Karpas-422 (cell line): ENCODE measurements around the gene MED22. TPM values are rescaled to one million over a fixed set of nuclear protein-coding genes. Genes with fewer than 3 reads are reported as not detected.
"Not testable (repeated sequence)": the region's sequence is repeated elsewhere in the genome, so short reads cannot be mapped to it uniquely, and the experiment has no call there.

Experiments used
- DNase-seq: peaks from one replicate; pipeline ENCODE4 v3.0.0-alpha.2; 2015
- H2AFZ ChIP-seq: fragments of 200-600 bp; sonication (generic); 2 replicates; pipeline ENCODE4 v1.6.1; 2014; ENCODE audit warnings: antibody characterized with exemption, low read length, mixed read lengths
- H3K27ac ChIP-seq: fragments of 200-600 bp; sonication (generic); 2 replicates; pipeline ENCODE4 v1.5.1; 2014; ENCODE audit warnings: mild to moderate bottlenecking, low read length, moderate library complexity
- H3K27me3 ChIP-seq: fragments of 200-600 bp; sonication (generic); 2 replicates; pipeline ENCODE4 v1.6.1; 2014; ENCODE audit warnings: low read length, mixed read lengths
- H3K36me3 ChIP-seq: fragments of 200-600 bp; sonication (generic); 2 replicates; pipeline ENCODE4 v1.6.1; 2014; ENCODE audit warnings: low read length, mixed read lengths; ENCODE audit not compliant: insufficient read depth
- H3K4me1 ChIP-seq: fragments of 200-600 bp; sonication (generic); 2 replicates; pipeline ENCODE4 v1.6.1; 2014; ENCODE audit warnings: mild to moderate bottlenecking, low read length, mixed read lengths
- H3K4me2 ChIP-seq: fragments of 200-600 bp; sonication (generic); 2 replicates; pipeline ENCODE4 v1.6.1; 2014; ENCODE audit warnings: low read length, low read depth, mild to moderate bottlenecking; ENCODE audit not compliant: poor library complexity, severe bottlenecking
- H3K4me3 ChIP-seq: fragments of 200-600 bp; sonication (generic); 2 replicates; pipeline ENCODE4 v1.5.1; 2014; ENCODE audit warnings: mild to moderate bottlenecking, antibody characterized with exemption, low read length, mixed read lengths
- H3K79me2 ChIP-seq: fragments of 200-600 bp; sonication (generic); 2 replicates; pipeline ENCODE4 v1.6.1; 2014; ENCODE audit warnings: mild to moderate bottlenecking, low read length, mixed read lengths
- H3K9ac ChIP-seq: fragments of 200-600 bp; sonication (generic); 2 replicates; pipeline ENCODE4 v1.6.0; 2014; ENCODE audit warnings: low read length
- H3K9me2 ChIP-seq: fragments of 200-600 bp; sonication (generic), shearing (Covaris generic); replicated peaks from 2 replicates; pipeline ENCODE4 v1.6.0; 2014; ENCODE audit warnings: mild to moderate bottlenecking, low read length, moderate library complexity; ENCODE audit not compliant: insufficient read depth
- H3K9me3 ChIP-seq: fragments of 300-700, 200-600 bp; sonication (generic); 2 replicates; pipeline ENCODE4 v1.6.1; 2014; ENCODE audit warnings: low read length, mixed read lengths
- H4K20me1 ChIP-seq: fragments of 200-600 bp; sonication (generic); 2 replicates; pipeline ENCODE4 v1.6.1; 2014; ENCODE audit warnings: mild to moderate bottlenecking, antibody characterized with exemption, low read length, low read depth; ENCODE audit not compliant: insufficient read depth
- total RNA-seq: library from RNA; depleted of rRNA; stranded (reverse); fragments of >200 nt; shearing (Covaris generic); gene quantifications from 2 replicates; pipeline ENCODE4 v1.2.3, GENCODE V29; 2014; ENCODE audit warnings: low replicate concordance

Gene MED22
- total RNA-seq, 1 experiment from 2014 or later: 13.6 TPM

DNA sequence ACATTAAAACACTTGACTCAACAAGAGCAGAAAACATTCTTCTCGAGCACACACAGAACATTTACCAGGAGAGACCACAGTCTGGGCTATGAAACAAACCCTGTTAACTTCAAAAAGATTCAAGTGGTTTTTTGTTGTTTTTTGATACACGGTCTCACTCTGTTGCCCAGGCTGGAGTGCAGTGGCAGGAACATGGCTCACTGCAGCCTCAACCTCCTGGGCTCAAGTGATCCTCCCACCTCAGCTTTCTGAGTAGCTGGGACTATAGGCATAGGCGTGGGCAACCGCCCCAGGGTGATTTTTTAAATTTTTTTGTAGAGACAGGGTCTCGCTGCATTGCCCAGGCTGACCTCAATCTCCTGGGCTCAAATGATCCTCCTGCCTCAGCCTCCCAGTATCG lies 20.9 kb downstream of the MED22 start:
- H3K9ac ChIP-seq, H3K27me3 ChIP-seq, H3K79me2 ChIP-seq, H3K27ac ChIP-seq, H3K4me1 ChIP-seq, H3K4me3 ChIP-seq, DNase-seq, H3K9me3 ChIP-seq, H3K4me2 ChIP-seq, H3K36me3 ChIP-seq, H2AFZ ChIP-seq, H3K9me2 ChIP-seq: not testable (repeated sequence)
- H4K20me1 ChIP-seq: peaks cover 10% of the 10 kb centered on the region

DNA sequence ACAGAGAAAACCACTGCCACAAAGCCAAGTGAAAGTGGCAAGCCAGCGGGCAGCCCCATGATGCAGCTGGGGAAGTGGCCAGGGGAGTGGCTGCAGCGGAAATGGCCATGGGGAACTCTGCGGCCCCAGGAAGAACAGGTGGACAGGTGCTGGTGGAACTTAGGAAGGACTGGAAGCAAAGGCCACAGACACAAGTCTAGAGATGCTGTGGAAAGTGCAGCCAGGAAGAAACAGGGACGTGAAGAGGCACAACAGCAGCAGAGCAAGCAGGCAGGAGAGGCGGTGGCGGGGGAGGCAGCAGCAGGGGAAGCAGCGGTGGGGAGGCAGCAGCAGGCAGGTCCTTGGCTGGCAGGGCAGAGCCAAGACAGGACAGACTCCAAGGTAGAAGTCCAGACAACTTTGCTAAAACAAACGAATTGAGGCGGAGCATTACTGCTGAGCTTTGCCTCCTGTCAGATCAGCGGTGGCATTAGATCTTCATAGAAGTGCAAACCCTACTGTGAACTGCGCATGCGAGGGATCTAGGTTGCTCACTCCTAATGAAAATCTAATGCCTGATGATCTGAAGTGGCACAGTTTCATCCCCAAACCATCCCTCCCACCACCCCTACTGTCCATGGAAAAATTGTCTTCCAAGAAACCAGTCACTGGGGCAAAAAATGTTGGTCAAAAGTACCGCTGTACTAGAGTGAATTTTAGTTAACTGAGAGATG lies 23.8 kb downstream of the MED22 start:
- Histone ChIP-seq H3K9me2 (no peaks in the 10 kb centered on the region), H3K27ac (no peak overlapping the region), H4K20me1 (0 out of 2 replicates have a peak, but pooled peaks cover 4% of the 10 kb centered on the region), H3K9me3 (no peaks in the 10 kb centered on the region), H3K4me3 (no peak overlapping the region), H3K36me3 (no peaks in the 10 kb centered on the region), H3K27me3 (no peaks in the 10 kb centered on the region), H3K79me2 (no peaks in the 10 kb centered on the region), H3K4me1 (no peaks in the 10 kb centered on the region), H2AFZ (no peak overlapping the region), H3K4me2 (no peak overlapping the region), H3K9ac (no peak overlapping the region)
- no peak for DNase-seq

DNA sequence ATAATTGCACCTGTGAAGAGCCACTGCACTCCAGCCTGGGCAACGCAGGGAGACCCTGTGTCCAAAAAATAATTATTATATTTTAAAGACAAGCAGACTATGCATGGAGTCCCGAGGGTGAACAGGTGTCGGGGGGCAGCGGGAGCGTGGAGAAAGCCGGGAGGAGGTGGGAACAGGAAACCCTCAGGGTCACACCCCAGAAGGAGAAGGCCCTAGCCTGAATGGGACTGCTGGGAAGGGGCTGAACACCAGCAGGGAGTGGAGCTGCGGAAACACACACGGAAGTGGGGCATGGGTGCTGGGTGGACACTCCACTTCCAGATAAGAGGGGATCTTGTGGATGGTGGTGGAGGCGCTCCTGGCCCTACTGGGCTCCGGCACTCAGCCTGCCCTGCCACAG lies 24.7 kb downstream of the MED22 start:
- Histone ChIP-seq H3K79me2 (no peaks in the 10 kb centered on the region), H3K9ac (no peak overlapping the region), H3K9me3 (no peaks in the 10 kb centered on the region), H3K36me3 (no peaks in the 10 kb centered on the region), H3K4me1 (no peaks in the 10 kb centered on the region), H3K27ac (no peak overlapping the region), H3K9me2 (no peaks in the 10 kb centered on the region), H4K20me1 (no peaks in the 10 kb centered on the region), H3K4me2 (no peak overlapping the region), H3K27me3 (no peaks in the 10 kb centered on the region), H2AFZ (no peak overlapping the region), H3K4me3 (no peak overlapping the region)
- DNase-seq: no peak

DNA sequence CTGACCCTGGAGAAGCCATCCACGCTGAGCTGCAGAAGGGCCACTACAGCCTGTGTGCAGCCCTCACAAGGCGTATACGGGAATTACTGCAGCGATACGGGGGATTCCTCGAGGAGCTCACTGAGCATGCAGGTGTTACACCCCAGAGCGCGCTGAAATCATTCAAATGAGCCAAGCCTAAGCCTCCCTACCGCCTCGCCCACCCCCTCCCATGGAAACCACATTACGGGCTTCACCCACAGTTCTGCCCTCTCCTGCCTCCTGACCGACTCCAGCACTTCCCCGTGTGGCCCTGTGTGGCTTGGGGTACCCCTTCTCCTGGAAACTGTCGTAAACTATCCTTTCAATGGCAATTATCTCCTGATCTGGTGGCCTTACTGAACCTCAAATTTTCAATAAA lies 25.2 kb downstream of the MED22 start:
- Histone ChIP-seq H2AFZ (no peak overlapping the region), H3K36me3 (no peaks in the 10 kb centered on the region), H3K79me2 (no peaks in the 10 kb centered on the region), H3K4me2 (no peak overlapping the region), H3K9me3 (no peaks in the 10 kb centered on the region), H3K4me1 (no peaks in the 10 kb centered on the region), H3K9me2 (no peaks in the 10 kb centered on the region), H3K27me3 (no peaks in the 10 kb centered on the region), H3K27ac (no peak overlapping the region), H4K20me1 (no peaks in the 10 kb centered on the region), H3K9ac (no peak overlapping the region), H3K4me3 (no peak overlapping the region)
- no peak for DNase-seq

DNA sequence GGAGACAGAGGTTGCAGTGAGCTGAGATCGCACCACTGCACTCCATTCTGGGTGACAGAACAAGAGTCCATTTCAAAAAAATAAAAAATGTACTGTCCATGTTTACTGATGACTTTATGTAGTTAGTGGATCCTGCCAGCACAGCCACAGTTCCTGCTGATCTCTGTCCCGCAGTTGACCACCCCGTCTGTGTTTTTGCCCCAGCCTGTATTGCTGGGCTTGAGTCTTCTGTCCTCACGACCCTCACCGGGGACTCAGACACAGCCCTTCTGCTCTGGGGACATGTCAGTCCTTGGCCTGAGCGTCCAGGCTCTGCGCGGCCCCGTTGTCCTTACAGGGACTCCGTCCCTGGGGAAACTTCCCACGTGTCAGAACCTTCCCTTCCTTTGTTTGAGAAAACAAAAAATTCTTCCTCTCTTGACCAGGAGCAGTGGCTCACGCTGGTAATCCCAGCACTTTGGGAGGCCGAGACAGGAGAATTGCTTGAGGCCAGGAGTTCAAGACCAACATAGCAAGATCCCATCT lies 26.5 kb downstream of the MED22 start:
- no peaks in the 10 kb centered on the region for H3K9me2 ChIP-seq
- H3K27me3 ChIP-seq: no peaks in the 10 kb centered on the region
- H3K4me1 ChIP-seq: no peaks in the 10 kb centered on the region
- no peak overlapping the region for H3K4me3 ChIP-seq
- DNase-seq: no peak
- H3K36me3 ChIP-seq: no peaks in the 10 kb centered on the region
- no peaks in the 10 kb centered on the region for H3K9me3 ChIP-seq
- H4K20me1 ChIP-seq: no peaks in the 10 kb centered on the region
- H3K27ac ChIP-seq: no peak overlapping the region
- H3K79me2 ChIP-seq: no peaks in the 10 kb centered on the region
- H3K4me2 ChIP-seq: no peak overlapping the region
- no peak overlapping the region for H3K9ac ChIP-seq
- H2AFZ ChIP-seq: no peak overlapping the region

DNA sequence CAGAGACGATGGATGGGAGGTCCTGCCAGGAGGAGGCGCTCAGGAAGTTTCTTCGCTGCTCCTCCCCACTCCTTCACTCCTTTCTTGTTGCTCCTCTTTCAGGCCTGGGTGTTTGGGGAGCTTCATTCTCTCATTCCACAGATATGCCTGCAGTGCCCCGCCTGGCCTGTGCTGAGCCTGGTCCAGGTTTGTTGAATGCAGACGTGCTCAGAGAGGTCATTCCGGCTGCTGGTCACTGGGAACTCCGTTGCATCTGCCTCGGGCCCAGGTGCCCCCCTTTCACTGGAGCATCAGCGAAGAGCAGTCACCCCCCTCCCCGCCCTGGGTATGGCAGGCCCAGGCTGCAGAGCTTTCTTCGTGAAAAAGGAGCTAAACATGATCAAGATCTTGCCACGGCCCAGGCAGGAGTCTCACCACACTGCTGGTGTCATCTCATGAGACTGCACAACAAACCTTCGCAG lies 27.5 kb downstream of the MED22 start:
- H3K4me2 ChIP-seq: no peak overlapping the region
- no peak for DNase-seq

DNA sequence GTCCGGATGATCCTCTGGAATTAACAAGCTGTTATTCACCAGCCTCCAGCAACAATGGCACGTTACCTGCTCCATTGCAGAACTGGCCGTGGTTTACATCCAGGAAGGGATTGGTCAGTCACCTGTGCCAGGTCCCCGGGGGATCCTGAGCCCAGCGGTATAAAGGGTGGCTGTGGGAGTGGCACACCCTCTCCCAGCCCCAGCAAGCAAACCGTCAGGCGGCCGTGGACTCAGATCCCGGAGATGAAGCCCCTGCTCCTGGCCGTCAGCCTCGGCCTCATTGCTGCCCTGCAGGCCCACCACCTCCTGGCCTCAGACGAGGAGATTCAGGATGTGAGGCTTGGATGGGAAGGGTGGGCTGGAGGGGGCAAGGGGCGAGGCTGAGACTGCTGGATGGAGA lies 30.4 kb downstream of the MED22 start:
- not testable (repeated sequence) for H3K27me3 ChIP-seq, H2AFZ ChIP-seq, H4K20me1 ChIP-seq, H3K4me3 ChIP-seq, H3K9ac ChIP-seq, H3K9me3 ChIP-seq, DNase-seq, H3K79me2 ChIP-seq, H3K4me1 ChIP-seq, H3K4me2 ChIP-seq, H3K36me3 ChIP-seq, H3K27ac ChIP-seq, H3K9me2 ChIP-seq

More for the DNA sequence above, 27.5 kb downstream of the MED22 start:
- Histone ChIP-seq H3K27me3 (no peaks in the 10 kb centered on the region), H3K79me2 (no peaks in the 10 kb centered on the region), H3K9me3 (no peaks in the 10 kb centered on the region), H3K4me1 (no peaks in the 10 kb centered on the region), H4K20me1 (no peaks in the 10 kb centered on the region), H3K27ac (no peak overlapping the region), H3K36me3 (no peaks in the 10 kb centered on the region), H3K9me2 (no peaks in the 10 kb centered on the region), H3K4me3 (no peak overlapping the region), H3K9ac (no peak overlapping the region), H2AFZ (no peak overlapping the region)

DNA sequence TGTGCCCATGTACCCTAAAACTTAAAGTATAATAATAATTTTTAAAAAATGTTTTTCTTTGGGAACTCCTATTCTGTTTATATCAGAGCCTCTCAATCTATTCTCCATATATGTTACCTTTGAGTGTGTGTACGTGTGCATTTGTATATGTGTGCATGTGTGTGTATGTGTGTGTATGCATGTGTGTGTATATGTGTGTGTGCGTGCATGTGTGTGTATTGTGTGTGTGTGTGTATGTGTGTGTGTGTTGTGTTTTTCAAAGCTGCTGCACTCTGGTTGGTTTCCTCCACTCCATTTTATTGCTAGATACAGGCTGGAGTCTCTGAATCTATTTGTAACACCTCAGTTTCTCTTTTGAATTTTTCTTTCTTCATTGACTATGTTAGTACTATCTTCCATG lies 31.9 kb downstream of the MED22 start:
- DNase-seq: no peak
- no peak overlapping the region for H3K9ac ChIP-seq
- no peaks in the 10 kb centered on the region for H3K9me2 ChIP-seq
- H3K36me3 ChIP-seq: no peaks in the 10 kb centered on the region
- H3K79me2 ChIP-seq: no peaks in the 10 kb centered on the region
- no peaks in the 10 kb centered on the region for H3K9me3 ChIP-seq
- H3K4me2 ChIP-seq: no peak overlapping the region
- no peaks in the 10 kb centered on the region for H3K4me1 ChIP-seq
- H2AFZ ChIP-seq: no peak overlapping the region
- no peak overlapping the region for H3K4me3 ChIP-seq
- H3K27me3 ChIP-seq: no peaks in the 10 kb centered on the region
- no peaks in the 10 kb centered on the region for H4K20me1 ChIP-seq
- no peak overlapping the region for H3K27ac ChIP-seq
